Naive thymus-derived CD4-positive, alpha-beta T cell (primary cell): ENCODE results near the gene TREH. TPM values are rescaled to one million over a fixed set of nuclear protein-coding genes. Genes with fewer than 3 reads are reported as not detected.

Experiments
- ATAC-seq: fragments of 150-1000 bp; cut with Tn5 transposase; 2 replicates; pipeline ENCODE4 v1.10.0; 2021; ENCODE audit warnings: mild to moderate bottlenecking, moderate library complexity
- CTCF ChIA-PET: fragments of 350-600 bp; sonication (Branson Sonifier 250); formaldehyde crosslinking; loops from one replicate; lab custom pipeline; 2021; ENCODE audit warnings: antibody characterized with exemption; lab: Charles Lee
- POLR2A ChIA-PET: fragments of 350-600 bp; sonication (Branson Sonifier 250); formaldehyde crosslinking; loops from one replicate; lab custom pipeline; 2021; ENCODE audit warnings: antibody characterized with exemption, inconsistent platforms; lab: Charles Lee
- DNase-seq, 9 donors: peaks; one replicate each; pipeline versions ENCODE4 v3.0.0 to v3.0.0-alpha.2; 2020 to 2022; ENCODE audit warnings: mixed read lengths in 1 of 9
- H3K27ac ChIP-seq: one replicate; pipeline ENCODE4 v1.7.0; 2013; ENCODE audit warnings: mild to moderate bottlenecking, low read depth, low read length, moderate library complexity
- H3K27me3 ChIP-seq, 2 donors: one replicate each; pipeline ENCODE4 v1.7.0; 2013; ENCODE audit warnings: low read length in 2 of 2, mild to moderate bottlenecking in 2 of 2, moderate library complexity in 2 of 2; ENCODE audit not compliant: control insufficient read depth in 2 of 2, insufficient read depth in 2 of 2
- H3K36me3 ChIP-seq, 3 experiments: 1 replicate in 2 of 3; 2 replicates in 1 of 3; pipeline ENCODE4 v1.7.0; 2013; ENCODE audit warnings: low read length in 3 of 3, mild to moderate bottlenecking in 3 of 3, moderate library complexity in 1 of 3; ENCODE audit not compliant: insufficient read depth in 3 of 3, control insufficient read depth in 2 of 3
- H3K4me1 ChIP-seq, 2 donors: one replicate each; pipeline ENCODE4 v1.7.0; 2013; ENCODE audit warnings: low read length in 2 of 2, mild to moderate bottlenecking in 2 of 2, moderate library complexity in 1 of 2; ENCODE audit not compliant: control insufficient read depth in 2 of 2, insufficient read depth in 2 of 2
- H3K4me3 ChIP-seq: 2 replicates; pipeline ENCODE4 v1.7.0; 2013; ENCODE audit warnings: mild to moderate bottlenecking, low read length
- H3K9me3 ChIP-seq, 3 experiments: 1 replicate in 2 of 3; 2 replicates in 1 of 3; pipeline ENCODE4 v1.7.0; 2013; ENCODE audit warnings: low read length in 3 of 3; ENCODE audit not compliant: control insufficient read depth in 2 of 3
- H3K27ac Mint-ChIP-seq, 9 donors: one replicate each; pipeline ENCODE4 v1.8.0; 2020 to 2022; ENCODE audit warnings: mixed read lengths in 9 of 9, mild to moderate bottlenecking in 8 of 9, moderate library complexity in 5 of 9, inconsistent platforms in 2 of 9
- H3K27me3 Mint-ChIP-seq, 5 donors: one replicate each; pipeline ENCODE4 v1.8.0; 2021 to 2022; ENCODE audit warnings: mixed read lengths in 5 of 5, mild to moderate bottlenecking in 1 of 5
- H3K36me3 Mint-ChIP-seq, 5 donors: one replicate each; pipeline ENCODE4 v1.8.0; 2020 to 2022; ENCODE audit warnings: mixed read lengths in 5 of 5, mild to moderate bottlenecking in 3 of 5, inconsistent platforms in 1 of 5
- H3K4me1 Mint-ChIP-seq, 7 donors: one replicate each; pipeline ENCODE4 v1.8.0; 2020 to 2022; ENCODE audit warnings: mixed read lengths in 7 of 7, mild to moderate bottlenecking in 3 of 7, inconsistent platforms in 1 of 7
- H3K4me3 Mint-ChIP-seq, 10 donors: one replicate each; pipeline ENCODE4 v1.8.0; 2020 to 2022; ENCODE audit warnings: mild to moderate bottlenecking in 10 of 10, mixed read lengths in 10 of 10, moderate library complexity in 6 of 10, inconsistent platforms in 2 of 10
- H3K9me3 Mint-ChIP-seq, 11 donors: one replicate each; pipeline ENCODE4 v1.8.0; 2020 to 2022; ENCODE audit warnings: mixed read lengths in 11 of 11, mild to moderate bottlenecking in 4 of 11, inconsistent platforms in 1 of 11, moderate library complexity in 1 of 11
- intact Hi-C, 2 donors: fragments of 100-400 bp; cut with micrococcal nuclease; formaldehyde crosslinking; loops; one replicate each; pipeline ENCODE4 v1.15.1; 2023
- polyA plus RNA-seq, 2 donors: library from polyadenylated mRNA; unstranded; fragments of 300-500 nt; fragmentation: Illumina TruSeq; gene quantifications; one replicate each; pipeline ENCODE4 v1.2.3, GENCODE V29; 2021
- total RNA-seq, 6 experiments: library from RNA in 5 of 6; stranded (reverse) in 5 of 6; gene quantifications; 1 replicate in 5 of 6; 2 replicates in 1 of 6; pipeline ENCODE4 v1.2.3 and lab custom pipeline; 2021 to 2026

TREH gene
- total and polyA plus RNA-seq, 7 experiments from 2014 or later: not detected

DNA sequence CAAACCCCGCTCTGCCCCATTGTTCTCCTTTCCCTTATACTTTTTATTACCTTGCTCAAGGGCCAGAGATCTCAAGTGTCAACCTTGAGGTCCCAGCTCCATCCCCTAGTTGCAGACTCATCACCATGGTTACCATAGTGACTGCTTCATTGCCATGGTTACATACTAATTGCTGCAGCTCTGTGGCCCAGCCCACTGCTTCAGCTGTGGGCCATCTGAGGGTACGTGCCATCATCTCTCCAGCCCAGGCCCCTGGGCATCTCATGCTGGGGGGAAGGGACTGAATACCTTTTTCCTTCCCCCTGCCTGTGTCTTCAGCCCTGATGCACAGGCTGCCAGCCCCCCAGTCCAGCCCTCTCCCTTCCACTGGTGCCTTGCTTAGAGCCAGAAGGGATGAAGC is 22.2 kb downstream of the TREH start:
- Mint-ChIP-seq H3K4me1 (peaks cover 6 to 20% (median 14%) of the 10 kb centered on the region in 7 donors), H3K4me3 (no peak overlapping the region), H3K27ac (peak overlapping the region in 1 of 9 donors; percentile 1), H3K27me3 (no peaks in the 10 kb centered on the region), H3K36me3 (no peaks in the 10 kb centered on the region), H3K9me3 (no peaks in the 10 kb centered on the region)
- H3K27ac ChIP-seq: no peak overlapping the region
- peaks cover 0 to 7% of the 10 kb centered on the region in 2 donors for H3K4me1 ChIP-seq
- no peak for ATAC-seq
- DNase-seq: no peak
- H3K27me3 ChIP-seq: no peaks in the 10 kb centered on the region
- ChIA-PET POLR2A (interaction anchor here (0.8 kb wide), 1 partner anchor 134 kb away, joined by 3 read pairs; the partner anchor contains the start of gene DDX6), CTCF (interaction anchor here (0.9 to 1.6 kb wide), 2 partner anchors 9 to 62 kb away, joined by 3 read pairs; no protein-coding TSS in a partner anchor)
- intact Hi-C loops: loop anchor here in 1 of 2 donors (5.0 kb wide), 1 partner anchor 45 kb away; no protein-coding TSS in a partner anchor
- H3K4me3 ChIP-seq: no peak overlapping the region
- H3K9me3 ChIP-seq: no peaks in the 10 kb centered on the region
- no peaks in the 10 kb centered on the region for H3K36me3 ChIP-seq

DNA sequence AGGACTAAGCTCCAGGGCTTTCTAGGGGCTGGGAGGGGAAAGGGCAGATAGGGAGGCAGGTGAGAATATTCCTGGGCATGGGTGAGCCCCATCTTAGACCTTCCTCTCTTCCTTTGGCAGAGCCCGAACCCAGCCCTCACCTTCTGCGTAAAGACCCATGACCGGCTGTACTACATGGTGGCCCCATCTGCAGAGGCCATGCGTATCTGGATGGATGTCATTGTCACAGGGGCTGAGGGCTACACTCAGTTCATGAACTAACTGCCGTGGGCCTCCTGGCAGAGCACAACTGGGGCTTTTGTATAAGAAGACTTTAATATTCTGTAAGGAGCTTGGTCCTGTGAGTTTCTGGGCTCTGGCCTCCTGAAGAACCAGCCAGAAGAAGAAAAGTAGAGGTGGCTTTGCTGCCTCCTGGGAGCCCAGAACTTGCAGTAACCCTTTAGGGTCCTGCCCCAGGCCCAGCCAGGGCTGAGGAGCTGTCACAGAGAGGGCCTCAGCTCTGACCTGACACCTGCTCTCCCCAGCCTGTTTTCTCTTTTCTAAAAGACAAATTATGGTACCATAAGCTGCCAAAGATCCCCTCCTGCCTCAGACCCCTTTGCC is 22.8 kb downstream of the TREH start:
- no peaks in the 10 kb centered on the region for H3K9me3 Mint-ChIP-seq
- H3K27ac Mint-ChIP-seq: peak overlapping the region in 1 of 9 donors; percentile 1
- H3K9me3 ChIP-seq: no peaks in the 10 kb centered on the region
- intact Hi-C loops: loop anchor here in 1 of 2 donors (5.0 kb wide), 1 partner anchor 44 kb away; no protein-coding TSS in a partner anchor
- ATAC-seq (no peak), DNase-seq (no peak)
- no peaks in the 10 kb centered on the region for H3K27me3 ChIP-seq
- no peaks in the 10 kb centered on the region for H3K36me3 ChIP-seq
- POLR2A ChIA-PET: interaction anchor here (0.8 kb wide), 1 partner anchor 134 kb away, joined by 3 read pairs; the partner anchor contains the start of gene DDX6
- H3K4me3 ChIP-seq: no peak overlapping the region
- no peak overlapping the region for H3K4me3 Mint-ChIP-seq
- H3K4me1 Mint-ChIP-seq: peaks cover 6 to 23% (median 18%) of the 10 kb centered on the region in 7 donors
- no peaks in the 10 kb centered on the region for H3K36me3 Mint-ChIP-seq
- CTCF ChIA-PET: interaction anchor here (0.9 kb wide), 1 partner anchor 10 kb away, joined by 3 read pairs; no protein-coding TSS in a partner anchor
- H3K4me1 ChIP-seq: peaks cover 0 to 7% of the 10 kb centered on the region in 2 donors
- H3K27me3 Mint-ChIP-seq: no peaks in the 10 kb centered on the region
- H3K27ac ChIP-seq: no peak overlapping the region

DNA sequence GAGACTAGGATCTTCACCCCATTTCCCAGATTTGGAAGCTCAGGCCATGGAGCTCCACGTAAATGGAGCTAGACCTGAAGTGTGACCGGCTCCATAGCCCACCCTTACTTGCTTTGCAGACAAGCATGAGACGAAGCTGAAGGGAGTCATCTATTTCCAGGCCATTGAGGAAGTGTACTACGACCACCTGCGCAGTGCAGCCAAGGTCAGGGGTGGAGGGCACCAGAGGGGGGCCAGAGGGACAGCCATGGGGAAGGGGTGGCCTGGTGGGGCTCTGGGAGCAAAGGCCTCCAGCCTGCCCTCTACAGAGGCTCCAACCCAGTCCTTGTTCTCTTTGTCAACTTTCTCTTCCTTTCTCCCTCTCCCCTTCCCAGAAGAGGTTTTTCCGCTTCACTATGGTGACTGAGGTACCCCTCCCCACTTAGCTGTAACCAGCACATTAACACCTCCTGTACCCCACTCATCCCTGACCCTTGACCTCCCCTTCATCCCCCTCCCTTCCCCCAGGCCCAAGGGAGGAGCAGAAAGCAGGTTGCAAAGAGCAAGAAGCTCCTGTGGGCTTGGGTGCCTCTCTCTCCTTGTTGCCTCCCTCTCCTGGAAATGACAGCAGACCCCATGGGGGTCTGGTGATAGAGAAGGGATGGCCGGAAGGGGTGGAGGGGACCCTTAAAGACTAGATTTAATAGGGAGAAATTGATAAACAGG is 23.8 kb downstream of the TREH start:
- POLR2A ChIA-PET: no interaction called here
- CTCF ChIA-PET: interaction anchor here (0.6 kb wide), 1 partner anchor 279 kb away, joined by 3 read pairs; no protein-coding TSS in a partner anchor
- DNase-seq (no peak), ATAC-seq (no peak)
- Mint-ChIP-seq H3K9me3 (no peaks in the 10 kb centered on the region), H3K4me3 (no peak overlapping the region), H3K27ac (no peak overlapping the region), H3K27me3 (no peaks in the 10 kb centered on the region), H3K4me1 (peaks cover 6 to 23% (median 18%) of the 10 kb centered on the region in 7 donors), H3K36me3 (no peaks in the 10 kb centered on the region)
- Histone ChIP-seq H3K9me3 (no peaks in the 10 kb centered on the region), H3K27me3 (no peaks in the 10 kb centered on the region), H3K4me3 (no peak overlapping the region), H3K36me3 (no peaks in the 10 kb centered on the region), H3K27ac (no peak overlapping the region), H3K4me1 (peaks cover 0 to 7% of the 10 kb centered on the region in 2 donors)
- intact Hi-C loops: loop anchor here in 1 of 2 donors (5.0 kb wide), 1 partner anchor 43 kb away; no protein-coding TSS in a partner anchor

- no peak for DNase-seq
- no peaks in the 10 kb centered on the region for H3K27me3 Mint-ChIP-seq
- ChIA-PET POLR2A (no interaction called here), CTCF (no interaction called here)
- intact Hi-C loops: no loop called here
- H3K4me1 ChIP-seq: no peaks in the 10 kb centered on the region
- no peak overlapping the region for H3K27ac Mint-ChIP-seq
- no peak overlapping the region for H3K4me3 Mint-ChIP-seq
- no peak overlapping the region for H3K4me3 ChIP-seq
- no peaks in the 10 kb centered on the region for H3K9me3 Mint-ChIP-seq
- ATAC-seq: no peak
- H3K27ac ChIP-seq: no peak overlapping the region
- H3K4me1 Mint-ChIP-seq: peaks cover 6 to 18% (median 11%) of the 10 kb centered on the region in 7 donors
- no peaks in the 10 kb centered on the region for H3K27me3 ChIP-seq
- no peaks in the 10 kb centered on the region for H3K36me3 ChIP-seq
- H3K9me3 ChIP-seq: no peaks in the 10 kb centered on the region
- no peaks in the 10 kb centered on the region for H3K36me3 Mint-ChIP-seq
Observed at GRCh38 chr11:118653684-118654390, 25.6 kb downstream of the TREH start.

GRCh38 chr11:118652681-118653181 is 26.7 kb downstream of the TREH start:
- intact Hi-C loops: no loop called here
- CTCF ChIA-PET: no interaction called here
- no peak overlapping the region for H3K27ac ChIP-seq
- POLR2A ChIA-PET: no interaction called here
- DNase-seq (no peak), ATAC-seq (peak; percentile 45)
- H3K36me3 Mint-ChIP-seq: no peaks in the 10 kb centered on the region
- H3K4me3 Mint-ChIP-seq: no peak overlapping the region
- no peaks in the 10 kb centered on the region for H3K27me3 Mint-ChIP-seq
- H3K36me3 ChIP-seq: no peaks in the 10 kb centered on the region
- H3K9me3 Mint-ChIP-seq: no peaks in the 10 kb centered on the region
- peak overlapping the region in 6 of 9 donors; percentile 6 to 58 (median 16) for H3K27ac Mint-ChIP-seq
- no peaks in the 10 kb centered on the region for H3K4me1 ChIP-seq
- H3K4me3 ChIP-seq: no peak overlapping the region
- H3K27me3 ChIP-seq: no peaks in the 10 kb centered on the region
- H3K4me1 Mint-ChIP-seq: peaks cover 6 to 18% (median 11%) of the 10 kb centered on the region in 7 donors
- H3K9me3 ChIP-seq: no peaks in the 10 kb centered on the region

DNA sequence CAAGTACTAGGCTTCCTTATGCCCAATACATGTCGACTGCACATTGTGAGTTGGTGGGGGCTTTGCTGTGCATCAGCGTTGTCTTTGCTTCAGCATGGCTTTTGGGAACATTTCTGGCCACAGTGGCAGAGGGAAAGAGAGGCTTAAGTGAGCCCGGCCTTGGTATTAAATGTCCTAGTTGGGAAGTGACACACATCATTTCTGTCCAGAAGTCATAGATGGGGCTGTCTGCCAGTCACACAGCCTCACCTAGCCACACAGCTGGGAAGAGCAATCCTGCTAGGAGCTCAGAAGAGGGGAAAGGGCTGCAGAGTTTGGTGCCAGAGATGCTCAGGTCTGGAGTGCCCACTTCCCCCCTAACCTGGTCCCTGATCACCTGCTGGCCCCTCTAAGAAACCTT is 27.6 kb downstream of the TREH start:
- DNase-seq: no peak
- Mint-ChIP-seq H3K9me3 (no peaks in the 10 kb centered on the region), H3K36me3 (no peaks in the 10 kb centered on the region), H3K27me3 (no peaks in the 10 kb centered on the region), H3K4me1 (peaks cover 6 to 13% (median 11%) of the 10 kb centered on the region in 7 donors), H3K27ac (no peak overlapping the region), H3K4me3 (no peak overlapping the region)
- ChIA-PET POLR2A (interaction anchor here (0.7 kb wide), 1 partner anchor 101 kb away, joined by 5 read pairs; no protein-coding TSS in a partner anchor), CTCF (interaction anchor here (0.7 kb wide), 1 partner anchor 280 kb away, joined by 4 read pairs; no protein-coding TSS in a partner anchor)
- no peaks in the 10 kb centered on the region for H3K4me1 ChIP-seq
- H3K4me3 ChIP-seq: no peak overlapping the region
- H3K27me3 ChIP-seq: no peaks in the 10 kb centered on the region
- ATAC-seq: no peak
- H3K36me3 ChIP-seq: no peaks in the 10 kb centered on the region
- H3K9me3 ChIP-seq: no peaks in the 10 kb centered on the region
- no peak overlapping the region for H3K27ac ChIP-seq
- intact Hi-C loops: no loop called here
